PC-9 (cell line): ENCODE data around the gene TBC1D22A.

ENCODE experiments used
- EZH2 ChIP-seq: fragments of 200-600 bp; sonication (generic); IDR thresholded peaks from 2 replicates; pipeline ENCODE4 v1.8.0; 2017; ENCODE audit warnings: antibody characterized with exemption, low read depth
- TF ChIP-seq, protein P1 (sequence below): fragments of 200-600 bp; sonication (generic); conservative IDR thresholded peaks from 2 replicates; pipeline ENCODE4 v1.6.1; 2017; ENCODE audit warnings: mixed run types, antibody characterized with exemption, mild to moderate bottlenecking, moderate library complexity

GRCh38 chr22:46914481-46914880 is 152.0 kb downstream of the TBC1D22A start:
- TF ChIP-seq, protein P1, sequence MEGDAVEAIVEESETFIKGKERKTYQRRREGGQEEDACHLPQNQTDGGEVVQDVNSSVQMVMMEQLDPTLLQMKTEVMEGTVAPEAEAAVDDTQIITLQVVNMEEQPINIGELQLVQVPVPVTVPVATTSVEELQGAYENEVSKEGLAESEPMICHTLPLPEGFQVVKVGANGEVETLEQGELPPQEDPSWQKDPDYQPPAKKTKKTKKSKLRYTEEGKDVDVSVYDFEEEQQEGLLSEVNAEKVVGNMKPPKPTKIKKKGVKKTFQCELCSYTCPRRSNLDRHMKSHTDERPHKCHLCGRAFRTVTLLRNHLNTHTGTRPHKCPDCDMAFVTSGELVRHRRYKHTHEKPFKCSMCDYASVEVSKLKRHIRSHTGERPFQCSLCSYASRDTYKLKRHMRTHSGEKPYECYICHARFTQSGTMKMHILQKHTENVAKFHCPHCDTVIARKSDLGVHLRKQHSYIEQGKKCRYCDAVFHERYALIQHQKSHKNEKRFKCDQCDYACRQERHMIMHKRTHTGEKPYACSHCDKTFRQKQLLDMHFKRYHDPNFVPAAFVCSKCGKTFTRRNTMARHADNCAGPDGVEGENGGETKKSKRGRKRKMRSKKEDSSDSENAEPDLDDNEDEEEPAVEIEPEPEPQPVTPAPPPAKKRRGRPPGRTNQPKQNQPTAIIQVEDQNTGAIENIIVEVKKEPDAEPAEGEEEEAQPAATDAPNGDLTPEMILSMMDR, result no peak
- no peak for TF ChIP-seq EZH2
